HepG2 (cell line): ENCODE results near the gene NGLY1. TPM values are rescaled to one million over a fixed set of nuclear protein-coding genes. Genes with fewer than 3 reads are reported as not detected.

ENCODE experiments used
- ATAC-seq: fragments of 200-7000 bp; cut with Tn5 transposase; 3 replicates; pipeline ENCODE4 v1.9.1; 2020; ENCODE audit warnings: mild to moderate bottlenecking, moderate library complexity
- BruUV-seq: library from RNA; stranded (reverse); fragments of 400-500 nt; replicated peaks from 2 replicates; lab custom pipeline; 2021; lab: Mats Ljungman, UMichigan
- CTCF ChIA-PET: fragments of 300-600 bp; formaldehyde crosslinking; extraction: SDS; loops from one replicate; lab custom pipeline; 2021; ENCODE audit warnings: low total read pairs, inconsistent platforms, low intra/inter-chr PET ratio; lab: Yijun Ruan, JAX
- POLR2A ChIA-PET: fragments of 350-600 bp; sonication (Branson Sonifier 250); formaldehyde crosslinking; loops from one replicate; lab custom pipeline; 2020; ENCODE audit warnings: antibody characterized with exemption, inconsistent platforms; lab: Yijun Ruan, JAX
- DNase-seq: peaks from one replicate; pipeline ENCODE4 v3.0.0-alpha.2; 2015; ENCODE audit warnings: low spot score
- FAIRE-seq: peaks from 3 replicates; lab custom pipeline; 2011; peaks lifted over from hg19 to GRCh38; lab: Jason Lieb, UNC
- H2AFZ ChIP-seq: one replicate; pipeline ENCODE4 v1.6.1; 2011; ENCODE audit warnings: low read length, inconsistent platforms
- H3K27ac ChIP-seq: fragments of 300-600 bp; 3 replicates; pipeline ENCODE4 v1.8.0; 2011; ENCODE audit warnings: mixed run types, mild to moderate bottlenecking, mixed read lengths, low read length, inconsistent platforms; ENCODE audit not compliant: insufficient read depth; ENCODE audit errors: extremely low read length
- H3K27me3 ChIP-seq, 2 experiments: fragments of 200-600 bp in 1 of 2; 2 replicates in 1 of 2; 3 replicates in 1 of 2; pipeline versions ENCODE4 v1.6.0 to v1.8.0; 2011; ENCODE audit warnings: low read length in 2 of 2, mild to moderate bottlenecking in 2 of 2, moderate library complexity in 2 of 2, inconsistent platforms in 1 of 2; ENCODE audit not compliant: insufficient read depth in 2 of 2, control insufficient read depth in 1 of 2
- H3K36me3 ChIP-seq, 2 experiments: fragments of 200-600 bp in 1 of 2; replicated peaks in 1 of 2; 2 replicates in 1 of 2; 3 replicates in 1 of 2; pipeline versions ENCODE4 v1.5.1 to v1.8.0; 2011; ENCODE audit warnings: low read length in 2 of 2, inconsistent platforms in 1 of 2; ENCODE audit not compliant: insufficient read depth in 2 of 2, control insufficient read depth in 1 of 2
- H3K4me1 ChIP-seq: 2 replicates; pipeline ENCODE4 v1.5.1; 2012; ENCODE audit warnings: low read length, inconsistent platforms; ENCODE audit not compliant: insufficient read depth
- H3K4me2 ChIP-seq: 2 replicates; pipeline ENCODE4 v1.6.0; 2011; ENCODE audit warnings: low read depth, low read length, inconsistent platforms
- H3K4me3 ChIP-seq, 3 experiments: fragments of 200-600 bp in 1 of 3; sonication (generic), shearing (Covaris generic) in 1 of 3; replicated peaks in 1 of 3; 2 replicates each; pipeline ENCODE4 v1.5.1; 2011 to 2016; ENCODE audit warnings: low read length in 3 of 3, inconsistent platforms in 2 of 3, low read depth in 2 of 3, mild to moderate bottlenecking in 2 of 3, control low read depth in 1 of 3, mixed read lengths in 1 of 3; ENCODE audit not compliant: insufficient read depth in 1 of 3
- H3K79me2 ChIP-seq: one replicate; pipeline ENCODE4 v1.6.1; 2011; ENCODE audit warnings: low read length, inconsistent platforms; ENCODE audit not compliant: insufficient read depth
- H3K9ac ChIP-seq: 2 replicates; pipeline ENCODE4 v1.6.0; 2011; ENCODE audit warnings: mild to moderate bottlenecking, low read depth, low read length, inconsistent platforms; ENCODE audit not compliant: insufficient read depth
- H3K9me3 ChIP-seq: 2 replicates; pipeline ENCODE4 v1.5.1; 2012; ENCODE audit warnings: mild to moderate bottlenecking, low read length
- H4K20me1 ChIP-seq: 2 replicates; pipeline ENCODE4 v1.6.0; 2011; ENCODE audit warnings: inconsistent platforms, mild to moderate bottlenecking, low read length, moderate library complexity; ENCODE audit not compliant: insufficient read depth
- AKAP8 ChIP-seq: sonication (generic); formaldehyde crosslinking; IDR thresholded peaks from 2 replicates; pipeline ENCODE4 v1.5.1; 2020; ENCODE audit warnings: mild to moderate bottlenecking, missing genetic modification reagents
- CCDC6 ChIP-seq: sonication (generic); formaldehyde crosslinking; IDR thresholded peaks from 2 replicates; pipeline ENCODE4 v1.8.1; 2022; ENCODE audit warnings: mild to moderate bottlenecking, missing genetic modification reagents, moderate library complexity
- CHCHD3 ChIP-seq: sonication (generic); formaldehyde crosslinking; IDR thresholded peaks from 2 replicates; pipeline ENCODE4 v1.8.0; 2022; ENCODE audit warnings: mild to moderate bottlenecking, missing genetic modification reagents, moderate library complexity
- FLYWCH1 ChIP-seq: sonication (generic); formaldehyde crosslinking; IDR thresholded peaks from 2 replicates; pipeline ENCODE4 v1.8.1; 2023; ENCODE audit warnings: mild to moderate bottlenecking, missing genetic modification reagents
- HMG20B ChIP-seq: conservative IDR thresholded peaks from 2 replicates; pipeline ENCODE4 v1.6.1; 2016; ENCODE audit warnings: missing genetic modification reagents, missing compliant biosample characterization
- JDP2 ChIP-seq: sonication (generic); formaldehyde crosslinking; IDR thresholded peaks from 2 replicates; pipeline ENCODE4 v1.8.1; 2022; ENCODE audit warnings: missing genetic modification reagents, borderline replicate concordance
- MAFK ChIP-seq, 2 experiments: IDR thresholded peaks in 1 of 2; conservative IDR thresholded peaks in 1 of 2; 2 replicates each; pipeline ENCODE4 v1.6.1; 2011; ENCODE audit warnings: improper control_type of control experiment in 2 of 2, low read length in 2 of 2
- NFATC3 ChIP-seq: sonication (generic); formaldehyde crosslinking; IDR thresholded peaks from 2 replicates; pipeline ENCODE4 v1.5.1; 2020; ENCODE audit warnings: mild to moderate bottlenecking, missing genetic modification reagents
- NR3C1 ChIP-seq: sonication (generic); formaldehyde crosslinking; IDR thresholded peaks from 2 replicates; pipeline ENCODE4 v1.4.0; 2020; ENCODE audit warnings: missing genetic modification reagents
- RFX5 ChIP-seq: IDR thresholded peaks from 2 replicates; pipeline ENCODE4 v1.6.1; 2011; ENCODE audit warnings: low read depth, low read length, improper control_type of control experiment
- SALL1 ChIP-seq: sonication (generic); formaldehyde crosslinking; IDR thresholded peaks from 2 replicates; pipeline ENCODE4 v1.8.0; 2022; ENCODE audit warnings: mild to moderate bottlenecking, missing genetic modification reagents
- SNAI1 ChIP-seq: sonication (generic); formaldehyde crosslinking; IDR thresholded peaks from 2 replicates; pipeline ENCODE4 v1.5.0; 2020; ENCODE audit warnings: mild to moderate bottlenecking, missing genetic modification reagents, borderline replicate concordance
- STAG1 ChIP-seq: sonication (generic); formaldehyde crosslinking; IDR thresholded peaks from 2 replicates; pipeline ENCODE4 v1.4.0; 2020; ENCODE audit warnings: missing genetic modification reagents
- WIZ ChIP-seq: sonication (generic); formaldehyde crosslinking; IDR thresholded peaks from 2 replicates; pipeline ENCODE4 v1.5.1; 2020; ENCODE audit warnings: mild to moderate bottlenecking, missing genetic modification reagents
- ZKSCAN8 ChIP-seq: IDR thresholded peaks from 2 replicates; pipeline ENCODE4 v1.6.1; 2016; ENCODE audit warnings: borderline replicate concordance, missing genetic modification reagents, missing compliant biosample characterization
- ZNF274 ChIP-seq: sonication (generic); formaldehyde crosslinking; IDR thresholded peaks from 2 replicates; pipeline ENCODE4 v1.5.1; 2020; ENCODE audit warnings: mild to moderate bottlenecking, missing genetic modification reagents
- ZNF430 ChIP-seq: sonication (generic); formaldehyde crosslinking; IDR thresholded peaks from 2 replicates; pipeline ENCODE4 v1.9.0; 2021; ENCODE audit warnings: mild to moderate bottlenecking, missing genetic modification reagents
- ZNF431 ChIP-seq: sonication (generic); formaldehyde crosslinking; IDR thresholded peaks from 2 replicates; pipeline ENCODE4 v1.9.0; 2022; ENCODE audit warnings: missing genetic modification reagents, low read depth, mild to moderate bottlenecking, borderline replicate concordance
- ZNF543 ChIP-seq: sonication (generic); formaldehyde crosslinking; IDR thresholded peaks from 2 replicates; pipeline ENCODE4 v1.4.0; 2020; ENCODE audit warnings: mild to moderate bottlenecking, missing genetic modification reagents
- ZNF557 ChIP-seq: sonication (generic); formaldehyde crosslinking; IDR thresholded peaks from 2 replicates; pipeline ENCODE4 v1.4.0; 2020; ENCODE audit warnings: missing genetic modification reagents
- ZNF614 ChIP-seq: IDR thresholded peaks from 2 replicates; pipeline ENCODE4 v1.6.1; 2018; ENCODE audit warnings: missing biosample characterization, missing genetic modification reagents, inconsistent platforms, borderline replicate concordance
- ZNF703 ChIP-seq: sonication (generic); formaldehyde crosslinking; IDR thresholded peaks from 2 replicates; pipeline ENCODE4 v1.5.1; 2020; ENCODE audit warnings: missing genetic modification reagents, mild to moderate bottlenecking, moderate library complexity, borderline replicate concordance
- ZSCAN9 ChIP-seq: IDR thresholded peaks from 2 replicates; pipeline ENCODE4 v1.6.1; 2016; ENCODE audit warnings: borderline replicate concordance
- WGBS: methylation state at CpG from one replicate; pipeline ENCODE4 v1.1.6; 2017; ENCODE audit warnings: low lambda C conversion rate; 5-methylcytosine and 5-hydroxymethylcytosine counted together
- in situ Hi-C: cut with HindIII; loops from 2 replicates; pipeline ENCODE4 v1.10.0; 2017; ENCODE audit warnings: low pct_unique_long_range_greater_than_20kb; ENCODE audit not compliant: extremely low pct_ligation_motif_present
- intact Hi-C: fragments of 100-400 bp; cut with micrococcal nuclease; formaldehyde crosslinking; loops from one replicate; pipeline ENCODE4 v1.10.0; 2022; ENCODE audit not compliant: unreplicated experiment
- polyA plus RNA-seq, 8 experiments: library from polyadenylated mRNA; depleted of rRNA in 3 of 8; stranded (reverse) in 7 of 8; unstranded in 1 of 8; fragments of >200 nt; fragmentation: Illumina TruSeq in 4 of 8; extraction: Trizol in 4 of 8; gene quantifications; 2 replicates each; pipeline versions ENCODE4 v1.2.1 to v1.2.3, GENCODE V29; 2011 to 2016; ENCODE audit warnings: low read depth in 4 of 8, missing spikeins in 1 of 8, mixed read lengths in 1 of 8; ENCODE audit not compliant: insufficient read depth in 1 of 8
- total RNA-seq, 5 experiments: library from RNA; depleted of rRNA; stranded (reverse); fragments of >200 nt; fragmentation: Illumina TruSeq; extraction: Trizol; gene quantifications; 2 replicates each; pipeline ENCODE4 v1.2.3, GENCODE V29; 2016; ENCODE audit warnings: low read depth in 1 of 5
- TF ChIP-seq, protein P1 (sequence below): sonication (generic); formaldehyde crosslinking; IDR thresholded peaks from 2 replicates; pipeline ENCODE4 v1.4.0; 2020; ENCODE audit warnings: missing genetic modification reagents

Gene NGLY1
- total and polyA plus RNA-seq, 2 of the 13 experiments (the other 11 are each of a cell fraction or from before 2014, with no cell fraction given), result 28.2 to 44.5 TPM

- no peak for DNase-seq
- 93% methylated on average over 2 of the region's 2 CpGs for WGBS
Measured at GRCh38 chr3:25724948-25725645, 58.1 kb downstream of the NGLY1 start.

DNA sequence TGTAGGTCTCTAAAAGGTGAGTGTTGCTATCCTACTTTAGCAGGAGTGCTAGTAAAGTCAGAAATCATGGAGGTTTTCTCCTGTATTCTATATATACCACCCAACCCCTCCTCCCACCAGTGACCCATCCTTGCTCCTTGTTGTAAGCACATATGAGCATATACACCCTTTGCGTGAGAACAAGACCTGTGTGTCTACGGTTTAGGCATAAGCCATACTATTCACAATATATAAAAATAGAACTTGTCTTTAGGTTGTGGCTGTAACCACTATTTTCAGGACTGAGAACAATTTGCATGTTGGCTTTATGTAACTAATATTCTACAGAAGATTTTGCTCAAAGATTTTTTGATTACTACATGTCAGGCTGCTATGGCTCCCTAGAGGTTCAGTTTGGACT is 59.4 kb downstream of the NGLY1 start:
- in situ Hi-C loops (no loop called here), intact Hi-C loops (loop anchor here (10.0 kb wide), 1 partner anchor 59 kb away; the partner anchor contains the start of gene TOP2B)
- H3K4me1 ChIP-seq, result no peaks in the 10 kb centered on the region
- no peaks in the 10 kb centered on the region for H3K9me3 ChIP-seq
- POLR2A ChIA-PET, result no interaction called here
- H3K4me2 ChIP-seq, result no peak overlapping the region
- H3K9ac ChIP-seq, result no peak overlapping the region
- no peak overlapping the region for H3K27ac ChIP-seq
- H3K27me3 ChIP-seq, result no peaks in the 10 kb centered on the region
- peaks cover 0 to 17% of the 10 kb centered on the region in 2 experiments; a peak in 4 of 5 replicates for H3K36me3 ChIP-seq
- no peaks in the 10 kb centered on the region for H3K79me2 ChIP-seq
- H2AFZ ChIP-seq, result no peak overlapping the region
- no peak for DNase-seq
- no peak overlapping the region for H3K4me3 ChIP-seq
- CTCF ChIA-PET, result no interaction called here
- no peak for ATAC-seq
- no peaks in the 10 kb centered on the region for H4K20me1 ChIP-seq
- 97% methylated on average over 2 of the region's 2 CpGs for WGBS
- no TSS peak for BruUV-seq
- no peak for FAIRE-seq
- TF ChIP-seq HMG20B (CRISPR knock-in tag) (no peak), ZNF543 (CRISPR knock-in tag) (no peak), ZNF557 (CRISPR knock-in tag) (no peak), ZNF703 (CRISPR knock-in tag) (no peak), JDP2 (CRISPR knock-in tag) (no peak), CCDC6 (no peak), AKAP8 (no peak), ZKSCAN8 (CRISPR knock-in tag) (no peak), ZNF274 (no peak), CHCHD3 (CRISPR knock-in tag) (no peak), ZSCAN9 (CRISPR knock-in tag) (no peak), SNAI1 (CRISPR knock-in tag) (no peak)
- TF ChIP-seq, protein P1, sequence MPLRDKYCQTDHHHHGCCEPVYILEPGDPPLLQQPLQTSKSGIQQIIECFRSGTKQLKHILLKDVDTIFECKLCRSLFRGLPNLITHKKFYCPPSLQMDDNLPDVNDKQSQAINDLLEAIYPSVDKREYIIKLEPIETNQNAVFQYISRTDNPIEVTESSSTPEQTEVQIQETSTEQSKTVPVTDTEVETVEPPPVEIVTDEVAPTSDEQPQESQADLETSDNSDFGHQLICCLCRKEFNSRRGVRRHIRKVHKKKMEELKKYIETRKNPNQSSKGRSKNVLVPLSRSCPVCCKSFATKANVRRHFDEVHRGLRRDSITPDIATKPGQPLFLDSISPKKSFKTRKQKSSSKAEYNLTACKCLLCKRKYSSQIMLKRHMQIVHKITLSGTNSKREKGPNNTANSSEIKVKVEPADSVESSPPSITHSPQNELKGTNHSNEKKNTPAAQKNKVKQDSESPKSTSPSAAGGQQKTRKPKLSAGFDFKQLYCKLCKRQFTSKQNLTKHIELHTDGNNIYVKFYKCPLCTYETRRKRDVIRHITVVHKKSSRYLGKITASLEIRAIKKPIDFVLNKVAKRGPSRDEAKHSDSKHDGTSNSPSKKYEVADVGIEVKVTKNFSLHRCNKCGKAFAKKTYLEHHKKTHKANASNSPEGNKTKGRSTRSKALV, result no peak

More at GRCh38 chr3:25724948-25725645, 58.1 kb downstream of the NGLY1 start:
- Histone ChIP-seq H4K20me1 (no peaks in the 10 kb centered on the region), H3K9ac (no peak overlapping the region), H3K27ac (no peak overlapping the region), H3K4me2 (no peak overlapping the region), H3K36me3 (peaks cover 0 to 26% of the 10 kb centered on the region in 2 experiments; a peak in 4 of 5 replicates), H3K4me3 (no peak overlapping the region), H2AFZ (no peak overlapping the region), H3K79me2 (no peaks in the 10 kb centered on the region), H3K9me3 (no peaks in the 10 kb centered on the region), H3K4me1 (no peaks in the 10 kb centered on the region)
- no peak for ATAC-seq
- ChIA-PET CTCF (no interaction called here), POLR2A (no interaction called here)
- in situ Hi-C loops, result no loop called here
- BruUV-seq, result no TSS peak
- TF ChIP-seq WIZ (CRISPR knock-in tag) (no peak), STAG1 (CRISPR knock-in tag) (no peak), RFX5 (no peak), MAFK (conservative IDR thresholded peaks at IDR 0.05 in 1 of 2, IDR thresholded peaks at IDR 0.05 in 1 of 2; ENCODE audit: low read length in 2 of 2) (no peak), NR3C1 (CRISPR knock-in tag) (no peak), SALL1 (CRISPR knock-in tag) (no peak), ZNF430 (CRISPR knock-in tag) (no peak), ZNF431 (CRISPR knock-in tag) (no peak), NFATC3 (CRISPR knock-in tag) (no peak), FLYWCH1 (CRISPR knock-in tag) (no peak), ZNF614 (CRISPR knock-in tag) (no peak)
- TF ChIP-seq, all 625 proteins: peak for 0
- no peaks in the 10 kb centered on the region for H3K27me3 ChIP-seq
- FAIRE-seq, result no peak
- intact Hi-C loops, result loop anchor here (10.0 kb wide), 1 partner anchor 60 kb away; the partner anchor contains the start of gene TOP2B
